HEK293 (cell line): ENCODE results near the gene PRKCQ.

Experiments used
- CTCF ChIA-PET: fragments of 350-600 bp; formaldehyde crosslinking; extraction: SDS; loops from one replicate; lab custom pipeline; 2021; ENCODE audit warnings: antibody characterized with exemption; lab: Yijun Ruan, JAX
- POLR2A ChIA-PET: fragments of 300-600 bp; formaldehyde crosslinking; extraction: SDS; loops from one replicate; lab custom pipeline; 2020; ENCODE audit warnings: antibody characterized with exemption, inconsistent platforms; lab: Yijun Ruan, JAX
- H3K27ac ChIP-seq: fragments of 200-500 bp; sonication (Bioruptor generic); 2 replicates; pipeline ENCODE4 v1.5.1; 2014; ENCODE audit warnings: low read depth, low read length, control low read depth, inconsistent platforms; ENCODE audit errors: extremely low read depth
- H3K36me3 ChIP-seq, 2 experiments: fragments of 200-500 bp in 1 of 2; sonication (Bioruptor generic) in 1 of 2; 1 replicate in 1 of 2; 2 replicates in 1 of 2; pipeline ENCODE4 v1.5.1; 2014 to 2017; ENCODE audit warnings: inconsistent platforms in 2 of 2, low read length in 2 of 2; ENCODE audit not compliant: control insufficient read depth in 2 of 2, insufficient read depth in 1 of 2
- H3K4me1 ChIP-seq: fragments of 200-500 bp; sonication (Bioruptor generic); 2 replicates; pipeline ENCODE4 v1.5.1; 2014; ENCODE audit warnings: mild to moderate bottlenecking, low read length, inconsistent platforms; ENCODE audit not compliant: control insufficient read depth, insufficient read depth
- H3K4me3 ChIP-seq: 2 replicates; pipeline ENCODE4 v1.5.1; 2011; ENCODE audit warnings: low read depth, mild to moderate bottlenecking, control low read depth, low read length, moderate library complexity
- H3K9me3 ChIP-seq: fragments of 200-500 bp; sonication (Bioruptor generic); 2 replicates; pipeline ENCODE4 v1.5.1; 2014; ENCODE audit warnings: low read depth, low read length, inconsistent platforms; ENCODE audit not compliant: control insufficient read depth, insufficient read depth
- SCRT1 ChIP-seq: fragments of 450-650 bp; formaldehyde crosslinking; IDR thresholded peaks from 2 replicates; pipeline ENCODE4 v1.5.1; 2016; ENCODE audit warnings: missing biosample characterization, missing genetic modification characterization, borderline replicate concordance
- SCRT2 ChIP-seq: fragments of 450-650 bp; formaldehyde crosslinking; IDR thresholded peaks from 2 replicates; pipeline ENCODE4 v1.5.1; 2016; ENCODE audit warnings: missing biosample characterization, missing genetic modification characterization
- ZBTB17 ChIP-seq: fragments of 450-650 bp; formaldehyde crosslinking; IDR thresholded peaks from 2 replicates; pipeline ENCODE4 v1.5.1; 2016; ENCODE audit warnings: missing biosample characterization, missing genetic modification characterization
- ZFP41 ChIP-seq: fragments of 450-650 bp; formaldehyde crosslinking; IDR thresholded peaks from 2 replicates; pipeline ENCODE4 v1.5.1; 2016; ENCODE audit warnings: missing biosample characterization, missing genetic modification characterization, borderline replicate concordance
- ZNF221 ChIP-seq: fragments of 450-650 bp; formaldehyde crosslinking; IDR thresholded peaks from 2 replicates; pipeline ENCODE4 v1.5.1; 2017; ENCODE audit warnings: missing biosample characterization, missing genetic modification characterization, borderline replicate concordance
- ZNF366 ChIP-seq: fragments of 450-650 bp; formaldehyde crosslinking; conservative IDR thresholded peaks from 2 replicates; pipeline ENCODE4 v1.5.1; 2016; ENCODE audit warnings: missing biosample characterization, missing genetic modification characterization
- ZNF529 ChIP-seq: fragments of 450-650 bp; formaldehyde crosslinking; IDR thresholded peaks from 2 replicates; pipeline ENCODE4 v1.5.1; 2017; ENCODE audit warnings: missing genetic modification characterization, missing biosample characterization; ENCODE audit not compliant: insufficient replicate concordance
- ZNF585B ChIP-seq: fragments of 450-650 bp; formaldehyde crosslinking; IDR thresholded peaks from 2 replicates; pipeline ENCODE4 v1.5.1; 2016; ENCODE audit warnings: missing biosample characterization, missing genetic modification characterization
- ZNF707 ChIP-seq: fragments of 450-650 bp; formaldehyde crosslinking; IDR thresholded peaks from 2 replicates; pipeline ENCODE4 v1.5.1; 2016; ENCODE audit warnings: missing biosample characterization, missing genetic modification characterization
- TF ChIP-seq, protein P1 (sequence below): fragments of 450-650 bp; formaldehyde crosslinking; IDR thresholded peaks from 2 replicates; pipeline ENCODE4 v1.5.1; 2017; ENCODE audit warnings: missing biosample characterization, missing genetic modification characterization
- TF ChIP-seq, protein P2 (sequence below): fragments of 450-650 bp; formaldehyde crosslinking; IDR thresholded peaks from 2 replicates; pipeline ENCODE4 v1.5.1; 2016; ENCODE audit warnings: missing biosample characterization, missing genetic modification characterization
- TF ChIP-seq, protein P3 (sequence below): fragments of 450-650 bp; formaldehyde crosslinking; optimal IDR thresholded peaks from 2 replicates; pipeline ENCODE3; 2016; ENCODE audit warnings: missing biosample characterization, mild to moderate bottlenecking, missing genetic modification characterization
- TF ChIP-seq, protein P4 (sequence below): fragments of 450-650 bp; formaldehyde crosslinking; conservative IDR thresholded peaks from 2 replicates; pipeline ENCODE4 v1.5.1; 2016; ENCODE audit warnings: low read depth, missing biosample characterization, missing genetic modification characterization
- TF ChIP-seq, protein P5 (sequence below): fragments of 450-650 bp; formaldehyde crosslinking; IDR thresholded peaks from 2 replicates; pipeline ENCODE4; 2016; ENCODE audit warnings: missing biosample characterization, missing genetic modification characterization

The PRKCQ gene

DNA sequence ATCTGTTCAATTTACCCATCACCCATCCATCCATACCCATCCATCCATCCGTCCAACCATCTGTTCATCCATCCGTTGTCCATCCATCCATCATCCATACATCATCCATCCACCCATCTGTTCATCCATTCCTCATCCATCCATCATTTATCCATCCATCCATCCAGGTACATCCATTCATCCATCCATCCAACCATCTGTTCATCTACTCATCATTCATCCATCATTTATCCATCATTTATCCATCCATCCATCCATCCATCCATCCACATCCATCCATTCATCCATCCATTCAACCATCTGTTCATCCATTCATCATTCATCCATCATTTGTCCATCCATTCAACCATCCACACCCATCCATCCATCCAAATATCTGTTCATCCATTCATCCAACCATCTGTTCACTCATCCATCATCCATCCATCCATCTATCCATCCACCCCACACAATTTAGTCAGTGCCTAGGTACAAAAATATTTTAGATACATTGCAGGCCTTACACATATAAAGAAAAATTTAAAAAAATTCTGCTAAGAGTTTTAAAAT, 119.1 kb downstream of the PRKCQ start:
- ChIA-PET CTCF (no interaction called here), POLR2A (no interaction called here)
- H3K9me3 ChIP-seq, result no peaks in the 10 kb centered on the region
- H3K4me1 ChIP-seq, result no peaks in the 10 kb centered on the region
- TF ChIP-seq ZFP41 (tag by site-specific recombination) (no peak), ZBTB17 (tag by site-specific recombination) (peak; percentile 94), ZNF707 (tag by site-specific recombination) (0 out of 2 replicates have a peak, but pooled peaks have one; percentile 37), ZNF366 (tag by site-specific recombination) (peak; percentile 99)
- TF ChIP-seq, protein P1, sequence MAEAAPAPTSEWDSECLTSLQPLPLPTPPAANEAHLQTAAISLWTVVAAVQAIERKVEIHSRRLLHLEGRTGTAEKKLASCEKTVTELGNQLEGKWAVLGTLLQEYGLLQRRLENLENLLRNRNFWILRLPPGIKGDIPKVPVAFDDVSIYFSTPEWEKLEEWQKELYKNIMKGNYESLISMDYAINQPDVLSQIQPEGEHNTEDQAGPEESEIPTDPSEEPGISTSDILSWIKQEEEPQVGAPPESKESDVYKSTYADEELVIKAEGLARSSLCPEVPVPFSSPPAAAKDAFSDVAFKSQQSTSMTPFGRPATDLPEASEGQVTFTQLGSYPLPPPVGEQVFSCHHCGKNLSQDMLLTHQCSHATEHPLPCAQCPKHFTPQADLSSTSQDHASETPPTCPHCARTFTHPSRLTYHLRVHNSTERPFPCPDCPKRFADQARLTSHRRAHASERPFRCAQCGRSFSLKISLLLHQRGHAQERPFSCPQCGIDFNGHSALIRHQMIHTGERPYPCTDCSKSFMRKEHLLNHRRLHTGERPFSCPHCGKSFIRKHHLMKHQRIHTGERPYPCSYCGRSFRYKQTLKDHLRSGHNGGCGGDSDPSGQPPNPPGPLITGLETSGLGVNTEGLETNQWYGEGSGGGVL, result 0 out of 2 replicates have a peak, but pooled peaks have one; percentile 20
- TF ChIP-seq, protein P2, sequence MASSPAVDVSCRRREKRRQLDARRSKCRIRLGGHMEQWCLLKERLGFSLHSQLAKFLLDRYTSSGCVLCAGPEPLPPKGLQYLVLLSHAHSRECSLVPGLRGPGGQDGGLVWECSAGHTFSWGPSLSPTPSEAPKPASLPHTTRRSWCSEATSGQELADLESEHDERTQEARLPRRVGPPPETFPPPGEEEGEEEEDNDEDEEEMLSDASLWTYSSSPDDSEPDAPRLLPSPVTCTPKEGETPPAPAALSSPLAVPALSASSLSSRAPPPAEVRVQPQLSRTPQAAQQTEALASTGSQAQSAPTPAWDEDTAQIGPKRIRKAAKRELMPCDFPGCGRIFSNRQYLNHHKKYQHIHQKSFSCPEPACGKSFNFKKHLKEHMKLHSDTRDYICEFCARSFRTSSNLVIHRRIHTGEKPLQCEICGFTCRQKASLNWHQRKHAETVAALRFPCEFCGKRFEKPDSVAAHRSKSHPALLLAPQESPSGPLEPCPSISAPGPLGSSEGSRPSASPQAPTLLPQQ (tag by site-specific recombination), result no peak
- no peak overlapping the region for H3K27ac ChIP-seq
- no peak overlapping the region for H3K4me3 ChIP-seq
- no peaks in the 10 kb centered on the region; a peak in 1 of 3 replicates for H3K36me3 ChIP-seq

DNA sequence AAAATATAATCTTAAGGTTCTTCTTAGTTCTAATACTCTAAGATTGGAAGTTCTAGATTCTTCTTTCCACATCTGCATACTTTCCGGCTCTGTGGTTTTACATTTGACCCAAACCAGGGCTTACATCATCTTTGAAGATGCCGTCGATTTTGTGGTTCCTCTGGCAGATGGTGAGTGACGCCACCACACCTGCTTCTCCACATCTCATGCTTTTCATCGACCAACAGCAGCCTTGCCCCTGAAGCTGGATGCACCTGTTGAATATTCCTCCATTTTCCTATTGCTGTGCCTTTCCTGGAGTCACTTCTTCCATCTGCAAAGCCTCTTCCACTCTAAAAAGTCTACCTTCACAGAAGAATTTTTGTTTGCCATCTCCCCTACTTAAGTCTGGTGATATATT, 121.3 kb downstream of the PRKCQ start:
- H3K9me3 ChIP-seq, result no peaks in the 10 kb centered on the region
- H3K4me1 ChIP-seq, result no peaks in the 10 kb centered on the region
- ChIA-PET CTCF (no interaction called here), POLR2A (no interaction called here)
- TF ChIP-seq, protein P3, sequence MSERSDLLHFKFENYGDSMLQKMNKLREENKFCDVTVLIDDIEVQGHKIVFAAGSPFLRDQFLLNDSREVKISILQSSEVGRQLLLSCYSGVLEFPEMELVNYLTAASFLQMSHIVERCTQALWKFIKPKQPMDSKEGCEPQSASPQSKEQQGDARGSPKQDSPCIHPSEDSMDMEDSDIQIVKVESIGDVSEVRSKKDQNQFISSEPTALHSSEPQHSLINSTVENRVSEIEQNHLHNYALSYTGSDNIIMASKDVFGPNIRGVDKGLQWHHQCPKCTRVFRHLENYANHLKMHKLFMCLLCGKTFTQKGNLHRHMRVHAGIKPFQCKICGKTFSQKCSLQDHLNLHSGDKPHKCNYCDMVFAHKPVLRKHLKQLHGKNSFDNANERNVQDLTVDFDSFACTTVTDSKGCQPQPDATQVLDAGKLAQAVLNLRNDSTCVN (tag by site-specific recombination), result no peak
- peak; percentile 77 for TF ChIP-seq SCRT1
- peak; percentile 79 for TF ChIP-seq SCRT2 (tag by site-specific recombination)
- no peak for TF ChIP-seq ZFP41 (tag by site-specific recombination)
- no peaks in the 10 kb centered on the region; a peak in 1 of 3 replicates for H3K36me3 ChIP-seq
- no peak overlapping the region for H3K27ac ChIP-seq
- no peak overlapping the region for H3K4me3 ChIP-seq

DNA sequence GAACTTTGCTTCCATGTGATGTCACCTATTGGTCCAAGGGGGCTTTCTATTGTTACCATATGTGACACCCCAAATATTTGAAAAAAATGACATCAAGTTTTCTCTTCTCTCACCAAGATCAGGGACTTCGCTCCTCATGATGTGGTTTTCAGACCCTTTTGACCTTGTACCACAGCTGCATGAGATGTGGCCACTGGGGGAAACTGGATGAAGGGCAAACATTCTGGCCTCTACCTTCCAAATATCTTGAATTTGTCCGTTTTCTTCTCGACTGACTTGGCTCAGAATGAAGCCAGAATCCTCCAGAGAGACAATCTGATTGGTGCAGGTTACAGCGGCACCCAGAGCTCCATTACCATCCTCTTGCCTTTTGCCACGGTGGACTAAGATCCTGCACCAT, 122.7 kb downstream of the PRKCQ start:
- CTCF ChIA-PET, result no interaction called here
- no peaks in the 10 kb centered on the region for H3K9me3 ChIP-seq
- TF ChIP-seq ZNF585B (tag by site-specific recombination) (peak; percentile 54), ZNF221 (no peak), ZNF529 (peak; percentile 95)
- TF ChIP-seq, protein P4, sequence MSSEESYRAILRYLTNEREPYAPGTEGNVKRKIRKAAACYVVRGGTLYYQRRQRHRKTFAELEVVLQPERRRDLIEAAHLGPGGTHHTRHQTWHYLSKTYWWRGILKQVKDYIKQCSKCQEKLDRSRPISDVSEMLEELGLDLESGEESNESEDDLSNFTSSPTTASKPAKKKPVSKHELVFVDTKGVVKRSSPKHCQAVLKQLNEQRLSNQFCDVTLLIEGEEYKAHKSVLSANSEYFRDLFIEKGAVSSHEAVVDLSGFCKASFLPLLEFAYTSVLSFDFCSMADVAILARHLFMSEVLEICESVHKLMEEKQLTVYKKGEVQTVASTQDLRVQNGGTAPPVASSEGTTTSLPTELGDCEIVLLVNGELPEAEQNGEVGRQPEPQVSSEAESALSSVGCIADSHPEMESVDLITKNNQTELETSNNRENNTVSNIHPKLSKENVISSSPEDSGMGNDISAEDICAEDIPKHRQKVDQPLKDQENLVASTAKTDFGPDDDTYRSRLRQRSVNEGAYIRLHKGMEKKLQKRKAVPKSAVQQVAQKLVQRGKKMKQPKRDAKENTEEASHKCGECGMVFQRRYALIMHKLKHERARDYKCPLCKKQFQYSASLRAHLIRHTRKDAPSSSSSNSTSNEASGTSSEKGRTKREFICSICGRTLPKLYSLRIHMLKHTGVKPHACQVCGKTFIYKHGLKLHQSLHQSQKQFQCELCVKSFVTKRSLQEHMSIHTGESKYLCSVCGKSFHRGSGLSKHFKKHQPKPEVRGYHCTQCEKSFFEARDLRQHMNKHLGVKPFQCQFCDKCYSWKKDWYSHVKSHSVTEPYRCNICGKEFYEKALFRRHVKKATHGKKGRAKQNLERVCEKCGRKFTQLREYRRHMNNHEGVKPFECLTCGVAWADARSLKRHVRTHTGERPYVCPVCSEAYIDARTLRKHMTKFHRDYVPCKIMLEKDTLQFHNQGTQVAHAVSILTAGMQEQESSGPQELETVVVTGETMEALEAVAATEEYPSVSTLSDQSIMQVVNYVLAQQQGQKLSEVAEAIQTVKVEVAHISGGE, result no peak
- TF ChIP-seq, protein P5, sequence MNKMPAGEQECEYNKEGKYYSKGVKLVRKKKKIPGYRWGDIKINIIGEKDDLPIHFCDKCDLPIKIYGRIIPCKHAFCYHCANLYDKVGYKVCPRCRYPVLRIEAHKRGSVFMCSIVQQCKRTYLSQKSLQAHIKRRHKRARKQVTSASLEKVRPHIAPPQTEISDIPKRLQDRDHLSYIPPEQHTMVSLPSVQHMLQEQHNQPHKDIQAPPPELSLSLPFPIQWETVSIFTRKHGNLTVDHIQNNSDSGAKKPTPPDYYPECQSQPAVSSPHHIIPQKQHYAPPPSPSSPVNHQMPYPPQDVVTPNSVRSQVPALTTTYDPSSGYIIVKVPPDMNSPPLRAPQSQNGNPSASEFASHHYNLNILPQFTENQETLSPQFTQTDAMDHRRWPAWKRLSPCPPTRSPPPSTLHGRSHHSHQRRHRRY (tag by site-specific recombination), result no peak
- TF ChIP-seq, all 188 proteins: peak for 2
- Histone ChIP-seq H3K4me1 (no peaks in the 10 kb centered on the region), H3K27ac (no peak overlapping the region), H3K4me3 (no peak overlapping the region), H3K36me3 (no peaks in the 10 kb centered on the region; a peak in 1 of 3 replicates)
- POLR2A ChIA-PET, result no interaction called here
